DLD1 (cell line): ENCODE results near the gene CAMLG.
"Not testable (repeated sequence)": the region's sequence is repeated elsewhere in the genome, so short reads cannot be mapped to it uniquely, and the experiment has no call there.

Experiments
- in situ Hi-C: cut with HindIII; loops from 2 replicates; pipeline ENCODE4 v1.10.0; 2017; ENCODE audit warnings: low sequenced_read_pairs

CAMLG gene

DNA sequence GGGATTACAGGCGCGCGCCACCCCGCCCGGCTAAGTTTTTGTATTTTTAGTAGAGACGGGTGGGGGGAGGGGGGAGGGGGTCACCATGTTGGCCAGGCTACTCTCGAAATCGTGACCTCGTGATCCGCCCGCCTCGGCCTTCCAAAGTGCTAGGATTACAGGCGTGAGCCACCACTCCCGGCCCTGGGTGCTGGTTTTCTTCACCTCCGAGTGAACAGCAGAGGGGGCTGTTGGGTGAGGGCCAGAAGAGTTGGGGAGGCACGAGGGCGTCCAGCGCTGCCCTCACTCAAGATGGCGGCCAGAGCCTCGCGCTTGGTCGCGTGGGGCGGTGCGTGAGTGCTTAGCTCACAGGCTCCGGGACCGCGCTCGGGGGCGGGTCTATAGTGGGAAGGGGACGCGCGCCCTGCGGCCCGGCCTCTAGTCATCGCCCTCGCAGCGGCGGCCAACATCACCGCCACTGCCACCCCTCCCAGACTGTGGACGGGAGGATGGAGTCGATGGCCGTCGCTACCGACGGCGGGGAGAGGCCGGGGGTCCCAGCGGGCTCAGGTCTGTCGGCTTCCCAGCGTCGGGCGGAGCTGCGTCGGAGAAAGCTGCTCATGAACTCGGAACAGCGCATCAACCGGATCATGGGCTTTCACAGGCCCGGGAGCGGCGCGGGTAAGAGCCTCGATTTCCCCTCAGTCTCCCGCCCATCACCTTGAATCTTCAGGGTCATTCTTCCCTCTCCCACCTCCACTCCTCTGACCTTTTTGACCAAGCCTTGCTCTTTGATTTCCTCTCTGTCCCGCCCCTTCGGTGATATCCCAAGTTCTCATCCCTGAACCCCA, at the start of gene CAMLG:
Gene CAMLG, plus strand, starts transcription at position 416 of the 830 bp plus-strand sequence. Its CDS starts 73 bp downstream, at position 489.
- in situ Hi-C loops = no loop called here

DNA sequence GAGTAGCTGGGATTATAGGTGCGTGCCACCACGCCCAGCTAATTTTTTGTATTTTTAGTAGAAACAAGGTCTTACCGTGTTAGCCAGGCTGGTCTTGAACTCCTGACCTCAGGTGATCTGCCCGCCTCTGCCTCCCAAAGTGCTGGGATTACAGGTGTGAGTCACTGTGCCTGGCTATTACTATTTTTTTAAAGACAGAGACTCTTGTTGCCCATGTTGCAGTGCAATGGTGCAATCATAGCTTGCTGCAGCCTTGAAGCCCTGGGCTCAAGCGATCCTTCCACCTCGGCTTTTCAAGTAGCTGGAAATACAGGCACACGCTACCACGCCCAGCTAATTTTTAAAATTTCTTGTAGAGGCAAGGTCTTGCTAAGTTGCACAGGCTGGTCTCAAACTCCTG, 48.2 kb upstream of the CAMLG start:
- in situ Hi-C loops = not testable (repeated sequence)

DNA sequence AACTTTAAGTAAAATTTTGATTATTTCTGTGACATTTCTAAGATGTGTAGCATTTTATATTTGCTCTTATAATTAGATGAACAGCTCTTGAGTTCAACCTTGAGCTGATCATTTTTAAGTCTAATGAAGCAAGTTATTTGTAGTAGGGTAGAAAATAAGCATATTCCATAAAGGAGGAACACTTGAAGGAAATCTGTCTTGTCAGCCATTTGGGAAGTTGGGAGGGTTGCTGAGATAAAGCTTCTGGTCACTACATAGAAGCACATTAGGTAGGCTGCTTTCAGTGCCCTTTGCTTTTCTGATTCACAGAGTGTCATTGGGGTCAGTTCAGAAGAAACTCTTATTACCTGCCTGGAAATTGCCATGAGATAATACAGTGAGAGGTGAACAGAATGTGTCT, 45.6 kb upstream of the CAMLG start:
- in situ Hi-C loops = no loop called here

DNA sequence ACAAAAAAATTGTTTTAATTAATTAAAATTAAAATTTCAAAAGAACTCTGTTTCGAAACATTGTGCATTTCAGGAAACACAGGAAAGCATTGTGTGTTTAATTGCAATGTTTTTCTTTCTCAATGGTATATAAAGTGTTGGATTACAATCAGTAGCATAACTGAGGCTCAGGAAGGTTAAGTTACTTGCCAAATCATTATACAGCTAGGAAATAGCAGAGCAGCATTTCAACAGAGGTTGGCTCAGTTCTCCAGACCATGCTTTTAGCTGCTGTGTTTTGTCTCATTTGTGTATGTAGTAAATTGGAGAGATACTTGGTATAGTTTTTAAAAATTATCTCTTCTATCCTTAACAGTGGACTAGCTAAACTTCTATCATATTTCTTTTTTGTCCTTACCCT, 30.0 kb upstream of the CAMLG start:
- in situ Hi-C loops = no loop called here

DNA sequence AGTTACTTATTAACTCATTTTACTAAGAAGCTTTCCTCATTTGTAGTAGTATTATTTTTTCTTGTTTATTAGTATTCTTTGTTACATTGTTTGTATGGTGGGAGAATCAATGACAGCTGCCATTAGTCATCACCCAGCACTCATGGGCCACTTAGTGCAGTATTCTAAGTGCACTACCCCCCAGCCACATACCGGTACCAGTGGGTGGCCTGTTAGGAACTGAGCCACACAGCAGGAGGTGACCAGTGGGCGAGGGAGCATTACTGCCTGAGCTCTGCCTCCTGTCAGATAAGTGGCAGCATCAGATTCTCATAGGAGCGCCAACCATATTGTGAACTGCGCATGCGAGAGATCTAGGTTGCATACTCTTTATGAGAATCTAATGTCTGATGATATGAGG, 24.2 kb upstream of the CAMLG start:
- in situ Hi-C loops = no loop called here

DNA sequence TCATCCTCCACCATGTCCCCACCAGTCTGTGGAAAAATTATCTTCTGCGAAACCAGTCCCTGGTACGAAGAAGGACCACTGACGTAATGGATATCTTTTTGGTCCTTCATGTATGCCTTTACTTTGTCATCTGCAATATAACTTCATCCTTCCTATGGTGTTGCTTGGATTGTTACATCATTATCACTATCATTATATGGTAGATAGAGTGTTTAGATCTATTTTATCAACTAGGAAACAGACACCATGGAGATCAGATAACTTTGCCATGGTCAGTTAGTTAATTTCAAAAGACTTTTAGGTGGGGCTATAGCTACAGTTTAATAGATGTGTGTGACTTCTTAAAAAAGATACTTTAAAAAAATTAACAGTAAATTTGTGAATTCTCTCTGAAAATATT, 23.8 kb upstream of the CAMLG start:
- in situ Hi-C loops = no loop called here

DNA sequence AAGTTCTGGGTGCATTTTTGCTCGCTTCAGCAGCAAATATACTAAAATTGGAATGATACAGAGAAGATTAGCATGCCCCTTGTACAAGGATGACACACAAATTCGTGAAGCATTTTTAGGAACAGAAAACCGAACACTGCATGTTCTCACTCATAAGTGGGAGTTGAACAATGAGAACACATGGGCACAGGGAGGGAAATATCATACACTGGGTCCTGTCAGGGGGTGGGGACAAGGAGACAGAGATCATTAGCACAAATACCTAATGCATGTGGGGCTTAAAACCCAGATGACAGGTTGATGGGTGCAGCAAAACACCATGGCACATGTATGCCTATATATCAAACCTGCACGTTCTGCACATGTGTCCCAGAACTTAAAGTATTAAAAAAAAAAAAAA, 22.9 kb upstream of the CAMLG start:
- in situ Hi-C loops = not testable (repeated sequence)

DNA sequence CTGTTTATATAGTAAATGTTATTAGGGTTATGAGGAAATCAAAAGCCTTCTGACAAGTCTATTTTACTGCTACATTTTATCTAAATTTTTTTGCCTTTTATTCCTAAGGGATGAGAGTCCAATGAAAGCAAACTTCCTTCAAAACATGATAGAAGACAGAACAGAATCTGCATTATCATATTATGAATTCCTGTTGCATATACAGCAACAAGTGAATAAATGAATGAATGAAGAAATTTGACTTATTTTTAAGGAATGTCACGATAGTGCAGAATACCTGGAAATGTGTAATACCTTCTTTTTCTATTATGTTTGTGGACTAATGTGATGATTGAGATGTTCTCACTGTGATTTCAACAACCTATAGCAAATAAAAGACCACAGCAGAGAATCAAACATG, 13.5 kb upstream of the CAMLG start:
- in situ Hi-C loops = no loop called here

DNA sequence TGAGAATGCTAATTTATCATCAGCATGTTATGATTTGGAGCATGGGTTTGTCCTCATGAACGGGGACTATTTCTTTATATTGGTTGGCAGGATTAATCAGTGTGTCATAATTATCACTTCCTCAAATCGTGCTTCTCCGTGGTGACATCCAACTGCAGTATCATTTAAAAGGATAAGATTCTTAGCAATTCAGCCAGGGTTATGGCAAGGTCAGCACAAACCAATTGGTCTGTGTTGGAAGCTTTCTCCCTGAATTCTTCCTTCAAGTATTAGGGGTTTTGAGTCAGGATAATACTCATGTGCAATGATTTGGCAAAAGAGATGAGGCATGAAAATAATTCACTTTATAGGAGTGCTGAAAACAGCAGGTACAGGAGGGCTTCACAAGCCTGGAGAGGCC, 5.5 kb upstream of the CAMLG start:
- in situ Hi-C loops = no loop called here

DNA sequence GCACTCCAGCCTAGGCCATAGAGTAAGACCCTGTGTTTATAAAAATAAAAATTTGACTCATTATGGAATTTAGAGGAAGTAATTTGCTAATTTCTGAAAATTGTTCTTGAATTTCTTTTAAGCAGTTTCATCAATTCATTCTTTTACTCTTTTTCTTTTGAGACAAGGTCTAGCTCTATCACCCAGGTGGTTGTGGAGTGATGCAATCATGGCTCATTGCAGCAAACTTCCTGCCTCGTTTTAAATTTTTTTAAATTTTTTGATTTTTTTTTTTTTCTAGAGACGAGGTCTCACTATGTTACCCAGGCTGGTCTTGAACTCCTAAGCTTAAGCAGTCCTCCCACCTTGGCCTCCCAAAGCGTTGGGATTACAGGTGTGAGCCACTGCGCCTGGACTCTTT, 3.1 kb upstream of the CAMLG start:
- in situ Hi-C loops = no loop called here

DNA sequence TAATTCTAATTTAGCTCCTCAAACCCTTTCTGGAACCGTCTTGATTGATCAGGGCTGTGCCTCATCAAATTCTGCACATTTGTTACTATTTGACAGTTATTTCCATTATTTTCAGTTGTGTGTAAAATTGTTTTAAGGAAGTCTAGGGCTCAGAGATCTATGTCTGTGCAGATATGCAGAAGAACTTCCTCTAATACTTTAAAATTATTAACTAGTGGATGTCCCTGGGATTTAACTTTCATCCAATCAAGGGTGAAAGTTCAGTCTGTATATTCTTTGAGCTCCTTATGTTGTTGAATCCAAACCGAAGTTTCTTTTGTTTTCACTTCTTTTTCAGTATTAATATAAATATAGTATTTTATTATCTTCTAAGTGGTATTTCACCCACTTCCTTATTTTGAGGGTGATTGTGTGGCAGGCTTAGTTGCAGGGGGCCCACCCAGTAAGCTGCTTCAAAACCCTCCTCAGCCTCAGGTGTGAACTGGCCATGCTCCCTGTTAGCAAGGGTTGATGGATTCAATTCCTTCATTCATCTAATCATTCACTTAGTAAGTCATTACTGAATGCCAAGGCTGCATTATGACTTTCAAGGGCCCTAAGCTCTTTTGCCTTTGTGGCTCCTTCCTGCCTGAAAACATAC, 2.1 kb upstream of the CAMLG start:
- in situ Hi-C loops = no loop called here

DNA sequence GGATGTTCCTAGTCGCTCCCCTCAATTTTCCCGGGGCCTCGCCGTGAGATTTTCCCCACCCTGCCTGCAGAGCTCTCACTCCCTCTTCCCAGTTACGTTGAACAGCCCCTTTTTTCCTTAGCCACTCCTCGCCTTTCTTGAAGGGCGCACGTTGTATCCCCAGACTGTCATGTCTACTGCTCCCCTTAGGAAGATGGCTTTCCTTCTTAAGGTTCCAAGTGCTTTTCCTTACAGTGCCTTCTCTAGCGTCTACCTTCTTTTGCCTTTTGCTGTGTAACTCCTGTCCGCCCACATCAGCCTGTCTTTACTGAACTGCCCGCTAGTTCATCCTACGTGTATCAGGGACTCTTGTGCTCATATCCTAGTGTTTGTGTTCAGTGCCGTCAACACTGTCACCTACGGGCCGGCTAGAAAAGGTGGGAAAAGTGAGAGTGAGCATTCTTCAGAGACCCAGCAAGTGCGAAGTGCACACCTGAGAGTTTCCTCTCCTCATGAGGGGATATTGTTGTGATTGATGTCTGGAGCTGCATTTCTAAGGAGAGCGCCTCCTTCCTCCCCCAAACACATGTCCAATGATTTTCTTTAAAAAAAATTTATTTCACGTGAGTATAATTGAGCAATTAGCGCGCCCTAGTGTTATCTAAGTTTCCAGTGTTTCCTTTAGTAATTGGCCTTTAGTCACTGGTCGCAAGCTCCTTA, 764 bp downstream of the CAMLG start:
- in situ Hi-C loops = no loop called here

DNA sequence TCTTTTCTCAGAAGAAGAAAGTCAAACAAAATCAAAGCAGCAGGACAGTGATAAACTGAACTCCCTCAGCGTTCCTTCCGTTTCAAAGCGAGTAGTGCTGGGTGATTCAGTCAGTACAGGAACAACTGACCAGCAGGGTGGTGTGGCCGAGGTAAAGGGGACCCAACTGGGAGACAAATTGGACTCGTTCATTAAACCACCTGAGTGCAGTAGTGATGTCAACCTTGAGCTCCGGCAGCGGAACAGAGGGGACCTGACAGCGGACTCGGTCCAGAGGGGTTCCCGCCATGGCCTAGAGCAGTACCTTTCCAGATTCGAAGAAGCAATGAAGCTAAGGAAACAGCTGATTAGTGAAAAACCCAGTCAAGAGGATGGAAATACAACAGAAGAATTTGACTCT, 2.7 kb downstream of the CAMLG start:
- in situ Hi-C loops = no loop called here

DNA sequence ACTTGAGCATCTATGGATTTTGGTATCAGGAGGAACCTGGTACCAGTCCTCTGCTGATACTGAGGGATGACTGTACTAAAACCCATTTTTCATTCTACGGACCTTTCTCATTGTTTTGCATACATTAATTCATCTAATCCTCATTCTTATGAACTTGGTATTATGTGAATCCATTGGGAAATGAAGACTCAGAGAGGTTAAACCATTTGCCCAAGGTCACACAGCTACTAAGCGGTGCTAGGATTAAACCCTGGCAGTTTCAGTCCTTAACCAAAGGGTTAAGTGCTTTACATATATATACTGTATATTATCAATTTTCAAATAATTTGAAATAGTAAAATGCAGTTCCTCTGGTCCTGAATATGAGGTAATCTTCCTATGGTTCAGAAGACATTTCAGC, 3.8 kb downstream of the CAMLG start:
- in situ Hi-C loops = no loop called here

DNA sequence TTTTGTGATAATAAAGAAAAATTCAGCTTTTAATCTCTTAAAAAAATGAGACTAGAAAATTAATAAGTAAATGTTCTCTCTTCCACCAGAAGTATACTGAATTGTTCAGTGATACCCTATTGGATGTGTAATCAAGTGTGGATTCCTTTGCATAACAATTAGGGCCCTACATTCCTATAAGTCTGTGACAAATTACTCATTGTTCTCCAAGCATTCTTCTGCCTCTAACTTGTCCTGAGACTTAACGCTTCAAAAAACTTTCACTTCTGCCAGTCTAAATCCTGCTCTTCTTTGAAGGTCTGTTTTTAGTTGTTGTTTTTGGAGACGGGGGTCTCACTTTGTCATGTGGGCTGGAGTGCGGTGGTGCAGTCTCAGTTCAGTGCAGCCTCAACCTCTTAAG, 11.1 kb downstream of the CAMLG start:
- in situ Hi-C loops = no loop called here

DNA sequence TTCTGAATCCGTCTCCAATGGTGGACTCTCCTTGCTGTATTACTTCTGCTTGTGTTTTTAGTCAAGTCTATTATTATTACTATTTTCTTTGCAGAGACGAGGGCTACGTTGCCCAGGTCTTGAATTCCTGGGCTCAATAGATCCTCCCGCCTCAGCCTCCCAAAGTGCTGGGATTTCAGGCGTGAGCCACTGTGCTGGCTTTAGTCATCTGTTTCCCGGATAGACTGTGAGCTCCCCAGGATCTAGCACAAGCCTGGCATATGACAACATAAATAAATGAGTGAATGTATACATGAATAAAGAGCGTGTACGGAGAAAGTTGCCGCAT, 19.8 kb downstream of the CAMLG start:
- in situ Hi-C loops = no loop called here

DNA sequence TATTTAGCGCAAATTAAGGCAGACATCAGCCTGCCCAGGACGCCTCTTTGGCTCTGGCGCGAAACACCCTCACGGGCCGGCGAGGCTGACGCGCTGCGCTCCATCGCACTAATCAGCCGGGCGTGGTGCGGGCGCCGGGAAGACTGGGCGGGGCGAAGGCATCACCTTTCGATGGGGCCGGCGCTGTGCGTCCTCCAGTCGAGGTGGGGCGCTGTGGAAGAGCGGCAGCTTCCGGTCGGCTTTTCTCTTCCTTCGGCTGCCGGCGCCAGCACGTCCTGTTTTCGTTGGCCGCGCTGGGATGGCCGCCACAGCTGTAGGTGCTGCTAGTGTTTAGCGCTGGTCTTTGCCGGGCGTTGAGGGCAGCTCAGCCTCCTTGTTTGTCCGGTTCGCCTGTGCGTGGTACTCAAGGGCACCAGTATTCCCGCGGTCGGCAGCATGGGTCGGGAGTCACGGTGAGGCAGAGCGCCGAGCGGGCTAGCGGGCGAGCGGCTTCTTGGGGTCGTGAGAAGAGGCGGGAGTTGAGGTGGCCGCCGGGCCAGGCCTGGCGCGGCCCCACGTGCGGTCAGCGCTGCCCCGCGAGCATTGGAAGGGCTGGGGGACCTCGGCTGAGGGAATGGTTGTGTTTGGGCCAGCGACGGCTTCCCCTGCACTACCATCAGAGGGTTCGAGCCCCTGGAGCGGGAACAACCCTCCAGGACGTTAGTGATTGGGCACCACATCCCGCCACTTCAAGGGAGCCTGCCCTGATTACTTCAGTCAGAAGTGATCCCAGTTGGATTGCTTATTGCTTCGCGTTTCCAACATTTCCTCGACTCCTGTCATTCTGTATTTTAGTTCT, 20.4 kb downstream of the CAMLG start, which contains the start of gene DDX46:
Gene DDX46, plus strand, starts transcription at position 276 of the 838 bp plus-strand sequence. Its CDS starts 160 bp downstream, at position 436.
- in situ Hi-C loops = no loop called here

DNA sequence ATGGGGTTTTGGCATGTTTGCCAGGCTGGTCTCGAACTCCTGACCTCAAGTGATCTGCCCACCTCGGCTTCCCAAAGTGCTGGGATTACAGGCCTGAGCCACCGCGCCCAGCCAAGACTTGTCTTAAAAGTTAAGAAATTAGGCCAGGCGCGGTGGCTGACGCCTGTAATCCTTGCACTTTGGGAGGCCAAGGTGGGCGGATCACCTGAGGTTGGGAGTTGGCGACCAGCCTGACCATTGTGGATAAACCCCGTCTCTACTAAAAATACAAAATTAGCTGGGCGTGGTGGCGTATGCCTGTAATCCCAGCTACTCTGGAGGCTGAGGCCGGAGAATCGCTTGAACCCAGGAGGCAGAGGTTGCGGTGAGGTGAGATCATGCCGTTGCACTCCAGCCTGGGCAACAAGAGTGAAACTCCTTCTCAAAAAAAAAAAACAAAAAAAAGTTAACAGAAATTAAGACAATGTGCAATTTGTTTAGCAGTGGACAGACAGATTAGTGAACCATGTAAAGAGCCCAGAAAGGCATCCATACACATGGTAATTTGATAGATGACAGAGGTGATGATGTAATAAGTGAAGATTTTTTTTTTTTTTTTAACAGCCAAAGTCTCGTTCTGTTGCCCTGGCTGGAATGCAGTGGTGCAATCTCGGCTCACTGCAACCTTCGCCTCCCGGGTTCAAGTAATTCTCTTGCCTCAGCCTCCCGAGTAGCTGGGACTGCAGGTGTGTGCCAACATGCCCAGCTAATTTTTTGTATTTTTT, 29.4 kb downstream of the CAMLG start:
- in situ Hi-C loops = not testable (repeated sequence)

DNA sequence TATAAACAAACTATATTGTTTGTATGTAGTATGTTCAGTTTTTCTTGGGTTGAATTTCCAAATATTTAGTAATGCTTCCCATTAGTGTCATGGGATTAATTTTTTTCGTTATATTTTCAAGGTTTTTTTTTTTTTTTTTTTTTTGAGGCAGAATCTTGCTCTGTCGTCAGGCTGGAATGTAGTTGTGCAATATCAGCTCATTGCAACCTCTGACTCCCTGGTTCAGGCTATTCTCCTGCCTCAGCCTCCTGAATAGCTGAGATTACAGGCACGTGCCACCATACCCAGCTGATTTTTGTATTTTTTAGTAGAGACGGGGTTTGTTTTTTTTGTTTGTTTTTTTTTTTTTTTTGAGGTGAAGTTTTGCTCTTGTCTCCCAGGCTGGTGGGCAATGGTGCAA, 30.9 kb downstream of the CAMLG start:
- in situ Hi-C loops = no loop called here

DNA sequence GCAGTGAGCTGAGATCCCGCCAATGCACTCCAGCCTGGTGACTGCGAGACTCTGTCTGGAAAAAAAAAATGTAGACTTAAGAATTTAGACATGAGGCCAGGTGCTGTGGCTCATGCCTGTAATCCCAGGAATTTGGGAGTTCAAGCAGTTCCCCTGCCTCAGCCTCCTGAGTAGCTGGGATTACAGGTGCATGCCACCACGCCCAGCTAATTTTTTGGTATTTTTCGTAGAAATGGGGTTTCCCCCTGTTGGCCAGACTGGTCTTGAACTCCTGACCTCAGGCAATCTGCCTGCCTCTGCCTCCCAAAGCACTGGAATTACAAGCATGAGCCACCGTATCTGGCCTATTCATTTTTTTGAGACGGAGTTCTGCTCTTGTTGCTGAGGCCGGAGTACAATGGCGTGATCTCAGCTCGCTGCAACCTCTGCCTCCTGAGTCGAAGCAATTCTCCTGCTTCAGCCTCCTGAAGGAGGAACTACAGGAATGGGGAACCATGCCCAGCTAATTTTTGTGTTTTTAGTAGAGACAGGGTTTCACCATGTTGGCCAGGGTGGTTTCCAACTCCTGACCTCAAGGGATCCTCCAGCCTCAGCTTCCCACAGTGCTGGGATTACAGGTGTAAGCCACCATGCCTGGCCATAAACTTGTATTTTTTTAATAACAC, 34.2 kb downstream of the CAMLG start:
- in situ Hi-C loops = no loop called here
